M059J (cell line): ENCODE data around the gene CD320. TPM values are rescaled to one million over a fixed set of nuclear protein-coding genes. Genes with fewer than 3 reads are reported as not detected.
"Not testable (repeated sequence)": the region's sequence is repeated elsewhere in the genome, so short reads cannot be mapped to it uniquely, and the experiment has no call there.

Source experiments
- DNase-seq: peaks from one replicate; pipeline ENCODE4 v3.0.0-alpha.2; 2012; ENCODE audit warnings: low read depth
- total RNA-seq: library from RNA; depleted of rRNA; stranded (reverse); fragments of >200 nt; shearing (Covaris generic); gene quantifications from 2 replicates; pipeline ENCODE4 v1.2.3, GENCODE V29; 2014

Gene CD320
- total RNA-seq, 1 experiment from 2014 or later = 214 TPM

GRCh38 chr19:8310342-8311055 is 2.3 kb upstream of the CD320 start:
- DNase-seq = no peak

GRCh38 chr19:8308891-8309291 is 733 bp upstream of the CD320 start:
- no peak for DNase-seq

- DNase-seq = no peak
These were observed 676 bp downstream of the CD320 start for GRCh38 chr19:8307400-8307964.

- no peak for DNase-seq
These were observed 1.7 kb downstream of the CD320 start for GRCh38 chr19:8306235-8307054.

GRCh38 chr19:8305798-8306197 is 2.4 kb downstream of the CD320 start:
- no peak for DNase-seq

- DNase-seq = no peak
These were observed 3.1 kb downstream of the CD320 start for GRCh38 chr19:8304841-8305621.

GRCh38 chr19:8302734-8303133 is 5.4 kb downstream of the CD320 start:
- DNase-seq = no peak

- DNase-seq = no peak
These were observed 5.8 kb downstream of the CD320 start for GRCh38 chr19:8302357-8302691.

- DNase-seq = not testable (repeated sequence)
These were observed 16.8 kb downstream of the CD320 start for GRCh38 chr19:8291337-8291736.

- not testable (repeated sequence) for DNase-seq
These were observed 31.6 kb downstream of the CD320 start for GRCh38 chr19:8276508-8276907.

- no peak for DNase-seq
These were observed 38.4 kb downstream of the CD320 start for GRCh38 chr19:8269724-8270123.

GRCh38 chr19:8265872-8266271 is 42.3 kb downstream of the CD320 start:
- no peak for DNase-seq

GRCh38 chr19:8264248-8264647 is 43.9 kb downstream of the CD320 start:
- not testable (repeated sequence) for DNase-seq

GRCh38 chr19:8262431-8262830 is 45.7 kb downstream of the CD320 start:
- DNase-seq = no peak

GRCh38 chr19:8261881-8262280 is 46.3 kb downstream of the CD320 start:
- no peak for DNase-seq

GRCh38 chr19:8261347-8261746 is 46.8 kb downstream of the CD320 start:
- DNase-seq = no peak

GRCh38 chr19:8259922-8260247 is 48.3 kb downstream of the CD320 start:
- DNase-seq = no peak

- no peak for DNase-seq
These were observed 48.8 kb downstream of the CD320 start for GRCh38 chr19:8259142-8259921.

GRCh38 chr19:8257052-8257443 is 51.1 kb downstream of the CD320 start:
- no peak for DNase-seq

- DNase-seq = no peak
These were observed 51.7 kb downstream of the CD320 start for GRCh38 chr19:8256276-8257051.
